GM19043 (cell line): ENCODE data around the gene EVI5.
"Not testable (repeated sequence)": the region's sequence is repeated elsewhere in the genome, so short reads cannot be mapped to it uniquely, and the experiment has no call there.

Experiments used
- ATAC-seq: cut with Tn5 transposase; IDR thresholded peaks from one replicate; pipeline ENCODE4 v1.9.1; 2021; ENCODE audit warnings: low read depth; ENCODE audit not compliant: unreplicated experiment

The EVI5 gene

GRCh38 chr1:92752719-92753118, 32.2 kb downstream of the EVI5 start:
- no peak for ATAC-seq

- no peak for ATAC-seq
Measured at GRCh38 chr1:92749024-92749634, 35.8 kb downstream of the EVI5 start.

GRCh38 chr1:92748138-92748537, 36.8 kb downstream of the EVI5 start:
- ATAC-seq, result no peak

- no peak for ATAC-seq
Measured at GRCh38 chr1:92747735-92748134, 37.2 kb downstream of the EVI5 start.

GRCh38 chr1:92746255-92746654, 38.7 kb downstream of the EVI5 start:
- ATAC-seq, result not testable (repeated sequence)

GRCh38 chr1:92743221-92743620, 41.7 kb downstream of the EVI5 start:
- no peak for ATAC-seq

- ATAC-seq, result no peak
Measured at GRCh38 chr1:92739669-92740524, 45.0 kb downstream of the EVI5 start.

GRCh38 chr1:92736395-92736794, 48.5 kb downstream of the EVI5 start:
- no peak for ATAC-seq

- no peak for ATAC-seq
Measured at GRCh38 chr1:92730476-92730875, 54.4 kb downstream of the EVI5 start.

GRCh38 chr1:92728697-92729096, 56.2 kb downstream of the EVI5 start:
- no peak for ATAC-seq

- not testable (repeated sequence) for ATAC-seq
Measured at GRCh38 chr1:92723713-92724112, 61.2 kb downstream of the EVI5 start.

GRCh38 chr1:92721886-92722285, 63.0 kb downstream of the EVI5 start:
- ATAC-seq, result no peak

- ATAC-seq, result not testable (repeated sequence)
Measured at GRCh38 chr1:92721157-92721556, 63.8 kb downstream of the EVI5 start.

- not testable (repeated sequence) for ATAC-seq
Measured at GRCh38 chr1:92715476-92715951, 69.4 kb downstream of the EVI5 start.

- no peak for ATAC-seq
Measured at GRCh38 chr1:92713939-92714338, 71.0 kb downstream of the EVI5 start.

- ATAC-seq, result no peak
Measured at GRCh38 chr1:92711473-92712165, 73.3 kb downstream of the EVI5 start.

GRCh38 chr1:92709738-92710137, 75.2 kb downstream of the EVI5 start:
- no peak for ATAC-seq

- ATAC-seq, result no peak
Measured at GRCh38 chr1:92708368-92708950, 76.4 kb downstream of the EVI5 start.

GRCh38 chr1:92707709-92708108, 77.2 kb downstream of the EVI5 start:
- ATAC-seq, result no peak

- ATAC-seq, result no peak
Measured at GRCh38 chr1:92707292-92707691, 77.6 kb downstream of the EVI5 start.

GRCh38 chr1:92705446-92705845, 79.5 kb downstream of the EVI5 start:
- ATAC-seq, result no peak
